Neutrophil (primary cell): ENCODE data around the gene ACADS.

Experiments used
- H3K27ac ChIP-seq: fragments of 200-600 bp; sonication (generic); 2 replicates; pipeline ENCODE4 v1.5.1; 2016; ENCODE audit warnings: mild to moderate bottlenecking, moderate library complexity
- H3K27me3 ChIP-seq: fragments of 200-600 bp; sonication (generic); 2 replicates; pipeline ENCODE4 v1.6.0; 2016; ENCODE audit warnings: mild to moderate bottlenecking
- H3K36me3 ChIP-seq: fragments of 200-600 bp; sonication (generic); 2 replicates; pipeline ENCODE4 v1.5.1; 2017
- H3K4me1 ChIP-seq, 2 experiments: fragments of 200-600 bp in 1 of 2; sonication (generic) in 1 of 2; 1 replicate in 1 of 2; 2 replicates in 1 of 2; pipeline versions ENCODE4 v1.5.1 to v1.6.1; 2013 to 2016; ENCODE audit warnings: low read depth in 1 of 2, low read length in 1 of 2, mild to moderate bottlenecking in 1 of 2, moderate library complexity in 1 of 2; ENCODE audit not compliant: control insufficient read depth in 1 of 2, insufficient read depth in 1 of 2
- H3K4me3 ChIP-seq, 2 experiments: fragments of 200-600 bp in 1 of 2; sonication (generic) in 1 of 2; 1 replicate in 1 of 2; 2 replicates in 1 of 2; pipeline ENCODE4 v1.5.1; 2013 to 2016; ENCODE audit warnings: low read depth in 1 of 2, low read length in 1 of 2, mild to moderate bottlenecking in 1 of 2, moderate library complexity in 1 of 2
- H3K9me3 ChIP-seq: fragments of 200-600 bp; sonication (generic); 2 replicates; pipeline ENCODE4 v1.5.1; 2016
- TF ChIP-seq, protein P1 (sequence below): fragments of 200-600 bp; sonication (generic); IDR thresholded peaks from 2 replicates; pipeline ENCODE4 v1.5.1; 2016; ENCODE audit warnings: antibody characterized with exemption

ACADS gene

GRCh38 chr12:120703311-120703942 is 22.2 kb upstream of the ACADS start:
- Histone ChIP-seq H3K9me3 (no peaks in the 10 kb centered on the region), H3K27ac (no peak overlapping the region), H3K4me1 (peaks cover 18 to 22% of the 10 kb centered on the region in 2 experiments), H3K36me3 (no peaks in the 10 kb centered on the region), H3K4me3 (no peak overlapping the region), H3K27me3 (no peaks in the 10 kb centered on the region)
- TF ChIP-seq, protein P1, sequence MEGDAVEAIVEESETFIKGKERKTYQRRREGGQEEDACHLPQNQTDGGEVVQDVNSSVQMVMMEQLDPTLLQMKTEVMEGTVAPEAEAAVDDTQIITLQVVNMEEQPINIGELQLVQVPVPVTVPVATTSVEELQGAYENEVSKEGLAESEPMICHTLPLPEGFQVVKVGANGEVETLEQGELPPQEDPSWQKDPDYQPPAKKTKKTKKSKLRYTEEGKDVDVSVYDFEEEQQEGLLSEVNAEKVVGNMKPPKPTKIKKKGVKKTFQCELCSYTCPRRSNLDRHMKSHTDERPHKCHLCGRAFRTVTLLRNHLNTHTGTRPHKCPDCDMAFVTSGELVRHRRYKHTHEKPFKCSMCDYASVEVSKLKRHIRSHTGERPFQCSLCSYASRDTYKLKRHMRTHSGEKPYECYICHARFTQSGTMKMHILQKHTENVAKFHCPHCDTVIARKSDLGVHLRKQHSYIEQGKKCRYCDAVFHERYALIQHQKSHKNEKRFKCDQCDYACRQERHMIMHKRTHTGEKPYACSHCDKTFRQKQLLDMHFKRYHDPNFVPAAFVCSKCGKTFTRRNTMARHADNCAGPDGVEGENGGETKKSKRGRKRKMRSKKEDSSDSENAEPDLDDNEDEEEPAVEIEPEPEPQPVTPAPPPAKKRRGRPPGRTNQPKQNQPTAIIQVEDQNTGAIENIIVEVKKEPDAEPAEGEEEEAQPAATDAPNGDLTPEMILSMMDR: no peak

- Histone ChIP-seq H3K36me3 (no peaks in the 10 kb centered on the region), H3K27me3 (no peaks in the 10 kb centered on the region), H3K9me3 (no peaks in the 10 kb centered on the region), H3K4me3 (no peak overlapping the region), H3K4me1 (peaks cover 6 to 11% of the 10 kb centered on the region in 2 experiments), H3K27ac (no peak overlapping the region)
- TF ChIP-seq, protein P1: no peak
Measured at GRCh38 chr12:120705618-120706017, 20.0 kb upstream of the ACADS start.

DNA sequence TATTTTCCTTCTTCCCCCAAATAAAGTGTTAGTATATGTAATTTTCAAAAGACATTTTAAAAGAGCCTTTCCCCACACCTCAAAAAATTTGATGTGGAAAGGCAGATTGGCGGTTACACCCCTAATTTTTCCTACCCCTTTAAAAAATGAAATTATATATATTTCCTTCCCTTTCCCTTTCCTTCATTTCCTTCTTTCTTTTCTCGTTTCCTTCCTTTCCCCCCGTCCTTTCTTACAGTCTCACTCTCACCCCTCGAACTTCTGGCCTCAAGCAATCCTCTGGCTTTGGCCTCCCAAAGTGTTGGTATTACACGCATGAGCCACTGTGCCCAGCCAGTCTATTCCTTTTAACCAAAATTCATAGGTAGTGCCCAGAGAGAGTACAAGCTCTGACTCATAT is 19.6 kb upstream of the ACADS start:
- Histone ChIP-seq H3K9me3 (no peaks in the 10 kb centered on the region), H3K36me3 (no peaks in the 10 kb centered on the region), H3K27me3 (no peaks in the 10 kb centered on the region), H3K4me3 (no peak overlapping the region), H3K4me1 (peaks cover 9 to 15% of the 10 kb centered on the region in 2 experiments), H3K27ac (no peak overlapping the region)
- TF ChIP-seq, protein P1: no peak

GRCh38 chr12:120708651-120709050 is 17.0 kb upstream of the ACADS start:
- Histone ChIP-seq H3K9me3 (no peaks in the 10 kb centered on the region), H3K27ac (no peak overlapping the region), H3K27me3 (no peaks in the 10 kb centered on the region), H3K4me3 (no peak overlapping the region), H3K4me1 (peaks cover 20 to 23% of the 10 kb centered on the region in 2 experiments), H3K36me3 (peaks cover 4% of the 10 kb centered on the region)
- TF ChIP-seq, protein P1: no peak

GRCh38 chr12:120710031-120710804 is 15.4 kb upstream of the ACADS start, which contains the start of gene UNC119B:
TSS of gene UNC119B (plus strand) at chr12:120710458. CDS start at chr12:120710475, 17 bp downstream.
- Histone ChIP-seq H3K36me3 (peaks cover 14% of the 10 kb centered on the region), H3K27me3 (no peaks in the 10 kb centered on the region), H3K9me3 (no peaks in the 10 kb centered on the region), H3K27ac (peak within 1 kb of the TSS; percentile 82), H3K4me3 (peak within 1 kb of the TSS; percentile 82 to 85), H3K4me1 (peaks cover 22 to 23% of the 10 kb centered on the region in 2 experiments)
- TF ChIP-seq, protein P1: peak; percentile 27
